Neural progenitor cell (in vitro differentiated cells): Measurements from ENCODE around the gene TPCN1. TPM values are rescaled to one million over a fixed set of nuclear protein-coding genes. Genes with fewer than 3 reads are reported as not detected.
A peak's percentile ranks its signal among the peaks of the same experiment; 100 is the strongest.

ENCODE experiments used
- DNase-seq: peaks from one replicate; pipeline ENCODE4 v3.0.0-alpha.2; 2016; ENCODE audit warnings: low spot score
- H2AFZ ChIP-seq: fragments of 200-600 bp; sonication (generic); replicated peaks from 2 replicates; pipeline ENCODE4 v1.6.1; 2016; ENCODE audit warnings: antibody characterized with exemption
- H3F3A ChIP-seq: fragments of 200-600 bp; sonication (generic); 2 replicates; pipeline ENCODE4 v1.6.1; 2016; ENCODE audit warnings: antibody characterized with exemption, low read depth
- H3K27ac ChIP-seq: fragments of 200-600 bp; sonication (generic); 2 replicates; pipeline ENCODE4 v1.5.1; 2016; ENCODE audit warnings: mild to moderate bottlenecking
- H3K27me3 ChIP-seq: fragments of 200-600 bp; sonication (generic); 2 replicates; pipeline ENCODE4 v1.6.1; 2016; ENCODE audit warnings: mild to moderate bottlenecking, moderate library complexity
- H3K36me3 ChIP-seq: fragments of 200-600 bp; sonication (generic); 2 replicates; pipeline ENCODE4 v1.5.1; 2016
- H3K4me1 ChIP-seq: fragments of 200-600 bp; sonication (generic); 2 replicates; pipeline ENCODE4 v1.6.1; 2016; ENCODE audit warnings: mixed run types
- H3K4me2 ChIP-seq: fragments of 200-600 bp; sonication (generic); 2 replicates; pipeline ENCODE4 v1.6.1; 2016
- H3K4me3 ChIP-seq: fragments of 200-600 bp; sonication (generic); 2 replicates; pipeline ENCODE4 v1.5.1; 2016
- H3K79me2 ChIP-seq: fragments of 200-600 bp; sonication (generic); 2 replicates; pipeline ENCODE4 v1.6.1; 2016; ENCODE audit warnings: low read depth
- H3K9ac ChIP-seq: fragments of 200-600 bp; sonication (generic); 2 replicates; pipeline ENCODE4 v1.6.1; 2016
- H3K9me3 ChIP-seq: fragments of 200-600 bp; sonication (generic); 2 replicates; pipeline ENCODE4 v1.5.1; 2016; ENCODE audit warnings: low read depth
- H4K20me1 ChIP-seq: fragments of 200-600 bp; sonication (generic); 2 replicates; pipeline ENCODE4 v1.6.1; 2016; ENCODE audit warnings: low read depth
- H3K27ac Mint-ChIP-seq: 3 replicates; pipeline ENCODE4 v1.8.0; 2021; ENCODE audit warnings: mixed read lengths
- H3K27me3 Mint-ChIP-seq: 2 replicates; pipeline ENCODE4 v1.8.0; 2022; ENCODE audit warnings: low read depth, mild to moderate bottlenecking, inconsistent platforms, moderate library complexity, mixed read lengths; ENCODE audit not compliant: insufficient read depth
- H3K36me3 Mint-ChIP-seq: 3 replicates; pipeline ENCODE4 v1.8.0; 2021; ENCODE audit warnings: mixed read lengths
- H3K4me1 Mint-ChIP-seq: 3 replicates; pipeline ENCODE4 v1.8.0; 2021; ENCODE audit warnings: mixed read lengths
- H3K4me3 Mint-ChIP-seq: 3 replicates; pipeline ENCODE4 v1.8.0; 2021; ENCODE audit warnings: mild to moderate bottlenecking, moderate library complexity, mixed read lengths
- H3K9me3 Mint-ChIP-seq: 3 replicates; pipeline ENCODE4 v1.8.0; 2020; ENCODE audit warnings: mixed read lengths
- CTCF ChIP-seq: fragments of 200-600 bp; sonication (generic); IDR thresholded peaks from 2 replicates; pipeline ENCODE4 v1.5.1; 2017; ENCODE audit warnings: antibody characterized with exemption, mild to moderate bottlenecking
- EZH2 ChIP-seq: fragments of 200-600 bp; sonication (generic); IDR thresholded peaks from 2 replicates; pipeline ENCODE4 v1.6.1; 2017; ENCODE audit warnings: antibody characterized with exemption, mild to moderate bottlenecking, moderate library complexity
- EZH2phosphoT487 ChIP-seq: fragments of 200-600 bp; sonication (generic); IDR thresholded peaks from 2 replicates; pipeline ENCODE4 v1.6.1; 2017; ENCODE audit warnings: antibody characterized with exemption
- total RNA-seq: library from RNA; depleted of rRNA; stranded (reverse); fragments of >200 nt; gene quantifications from 2 replicates; pipeline ENCODE4 v1.2.3, GENCODE V29; 2015; ENCODE audit warnings: low replicate concordance

The TPCN1 gene
- total RNA-seq, 1 donor from 2014 or later = 12.2 TPM

GRCh38 chr12:113302466-113302865 lies 81.2 kb downstream of the TPCN1 start:
- Histone ChIP-seq H3K4me1 (peaks cover 28% of the 10 kb centered on the region), H2AFZ (no peak overlapping the region), H4K20me1 (no peaks in the 10 kb centered on the region), H3K9me3 (no peaks in the 10 kb centered on the region), H3K9ac (no peak overlapping the region), H3K27ac (peak overlapping the region; percentile 55), H3F3A (peaks cover 34% of the 10 kb centered on the region), H3K4me3 (no peak overlapping the region), H3K4me2 (peak overlapping the region; percentile 33), H3K79me2 (no peaks in the 10 kb centered on the region), H3K36me3 (no peaks in the 10 kb centered on the region), H3K27me3 (no peaks in the 10 kb centered on the region)
- TF ChIP-seq EZH2 (no peak), CTCF (no peak), EZH2phosphoT487 (no peak)
- H3K27me3 Mint-ChIP-seq = peaks cover 7% of the 10 kb centered on the region
- no peaks in the 10 kb centered on the region for H3K9me3 Mint-ChIP-seq
- H3K4me1 Mint-ChIP-seq = peaks cover 31% of the 10 kb centered on the region
- H3K4me3 Mint-ChIP-seq = peak overlapping the region; percentile 18
- no peaks in the 10 kb centered on the region for H3K36me3 Mint-ChIP-seq
- no peak for DNase-seq
- H3K27ac Mint-ChIP-seq = peak overlapping the region; percentile 31

DNA sequence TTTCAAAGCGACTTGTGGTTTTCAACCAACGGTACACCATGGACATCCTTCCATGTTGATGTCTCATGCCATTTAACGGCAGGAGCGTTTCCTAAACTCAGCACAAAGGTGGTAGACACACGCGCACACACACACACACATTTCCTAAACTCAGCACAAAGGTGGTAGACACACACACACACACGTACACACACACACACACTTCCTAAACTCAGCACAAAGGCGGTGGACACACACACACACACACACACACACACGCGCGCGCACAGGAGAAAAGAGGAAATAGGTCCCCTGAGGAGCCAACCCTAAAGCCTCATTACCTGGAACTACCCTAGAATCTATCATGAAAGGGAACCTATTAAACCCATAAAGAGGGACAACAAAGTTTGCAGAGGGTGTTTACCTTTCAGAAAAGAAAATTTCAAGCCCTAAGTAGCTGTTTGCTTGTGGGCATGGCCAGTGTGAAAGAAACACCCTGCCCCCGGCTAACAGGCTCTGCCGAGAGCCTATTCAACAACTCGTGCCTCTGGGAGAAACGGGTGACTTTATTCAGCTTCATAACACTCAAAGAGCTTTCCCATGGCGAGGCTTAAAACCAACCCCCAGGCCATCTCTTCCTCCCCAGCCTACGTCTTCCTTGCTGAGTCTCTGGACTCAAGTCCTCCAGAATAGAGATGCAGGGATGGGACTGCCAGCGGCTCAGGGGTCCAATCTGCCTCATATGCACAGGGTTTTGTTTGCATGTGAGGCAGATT lies 81.8 kb downstream of the TPCN1 start:
- DNase-seq = peak; percentile 67
- Histone ChIP-seq H3K4me1 (peaks cover 28% of the 10 kb centered on the region), H3K4me2 (peak overlapping the region; percentile 33), H3K36me3 (no peaks in the 10 kb centered on the region), H3K27ac (peak overlapping the region; percentile 55), H3K27me3 (no peaks in the 10 kb centered on the region), H3F3A (peaks cover 34% of the 10 kb centered on the region), H2AFZ (no peak overlapping the region), H3K79me2 (no peaks in the 10 kb centered on the region), H3K4me3 (no peak overlapping the region), H3K9ac (no peak overlapping the region), H3K9me3 (no peaks in the 10 kb centered on the region), H4K20me1 (no peaks in the 10 kb centered on the region)
- H3K4me3 Mint-ChIP-seq = peak overlapping the region; percentile 18
- H3K27ac Mint-ChIP-seq = peak overlapping the region; percentile 31
- peaks cover 31% of the 10 kb centered on the region for H3K4me1 Mint-ChIP-seq
- no peaks in the 10 kb centered on the region for H3K36me3 Mint-ChIP-seq
- TF ChIP-seq EZH2phosphoT487 (no peak), CTCF (no peak), EZH2 (no peak)
- H3K27me3 Mint-ChIP-seq = peaks cover 7% of the 10 kb centered on the region
- H3K9me3 Mint-ChIP-seq = no peaks in the 10 kb centered on the region

GRCh38 chr12:113305281-113305856 lies 84.1 kb downstream of the TPCN1 start:
- peaks cover 21% of the 10 kb centered on the region for H3K4me1 ChIP-seq
- DNase-seq = no peak
- no peak overlapping the region for H3K4me3 Mint-ChIP-seq

More at GRCh38 chr12:113305281-113305856, 84.1 kb downstream of the TPCN1 start:
- Mint-ChIP-seq H3K4me1 (peaks cover 24% of the 10 kb centered on the region), H3K27ac (no peak overlapping the region), H3K9me3 (no peaks in the 10 kb centered on the region), H3K27me3 (peaks cover 2% of the 10 kb centered on the region), H3K36me3 (peaks cover under 1% of the 10 kb centered on the region)
- no peaks in the 10 kb centered on the region for H4K20me1 ChIP-seq
- H3K79me2 ChIP-seq = no peaks in the 10 kb centered on the region
- no peak overlapping the region for H3K4me2 ChIP-seq
- no peaks in the 10 kb centered on the region for H3K36me3 ChIP-seq
- no peaks in the 10 kb centered on the region for H3K9me3 ChIP-seq
- H3K9ac ChIP-seq = no peak overlapping the region
- no peak overlapping the region for H3K27ac ChIP-seq
- H3F3A ChIP-seq = peaks cover 29% of the 10 kb centered on the region
- H3K4me3 ChIP-seq = no peak overlapping the region
- H3K27me3 ChIP-seq = no peaks in the 10 kb centered on the region
- no peak overlapping the region for H2AFZ ChIP-seq
- no peak for TF ChIP-seq CTCF
